HG02973 (cell line): ENCODE data around the gene DCUN1D2.
"Not testable (repeated sequence)": the region's sequence is repeated elsewhere in the genome, so short reads cannot be mapped to it uniquely, and the experiment has no call there.

Source experiments
- ATAC-seq: cut with Tn5 transposase; IDR thresholded peaks from one replicate; pipeline ENCODE4 v1.9.1; 2021; ENCODE audit warnings: moderate library complexity; ENCODE audit not compliant: unreplicated experiment

The DCUN1D2 gene

DNA sequence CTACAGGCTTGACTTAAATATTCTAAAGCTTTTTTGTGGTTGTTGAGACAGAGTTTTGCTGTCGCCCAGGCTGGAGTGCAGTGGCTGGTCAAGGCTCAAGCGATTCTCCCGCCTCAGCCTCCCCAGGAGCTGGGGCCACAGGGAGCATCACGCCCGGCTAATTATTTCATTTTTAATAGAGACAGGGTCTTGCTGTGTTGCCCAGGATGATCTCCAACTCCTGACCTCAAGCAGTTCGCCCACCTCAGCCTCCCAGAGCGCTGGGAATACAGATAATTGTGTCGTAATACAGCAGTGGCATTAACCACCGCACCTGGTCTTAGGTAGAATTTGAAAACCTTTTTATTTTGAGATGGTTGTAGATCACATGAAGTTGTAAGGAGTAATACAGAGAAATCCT lies 1.5 kb upstream of the DCUN1D2 start:
- no peak for ATAC-seq

DNA sequence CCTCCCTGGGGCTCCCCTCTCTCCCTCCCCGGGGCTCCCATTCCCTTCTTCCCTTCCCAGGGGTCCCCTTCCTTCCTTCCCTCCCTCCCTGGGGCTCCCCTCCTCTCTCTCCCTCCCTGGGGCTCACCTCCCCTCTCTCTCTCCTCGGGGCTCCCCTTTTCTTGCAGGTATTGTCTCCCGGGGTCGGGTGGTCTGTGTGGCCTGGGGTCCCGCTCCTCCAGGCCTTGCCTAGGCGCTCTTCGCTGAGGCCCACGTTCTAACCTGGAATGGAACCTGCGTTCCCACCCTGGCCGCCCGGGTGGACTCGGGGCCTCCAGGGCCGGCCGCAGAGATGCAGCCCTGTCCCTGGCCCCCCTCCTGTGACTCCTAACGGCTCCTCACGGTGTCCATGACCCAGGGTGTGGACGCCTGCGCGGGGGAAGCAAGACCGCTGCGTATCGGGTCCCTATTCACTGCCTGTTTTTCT lies 940 bp upstream of the DCUN1D2 start:
- ATAC-seq: no peak

DNA sequence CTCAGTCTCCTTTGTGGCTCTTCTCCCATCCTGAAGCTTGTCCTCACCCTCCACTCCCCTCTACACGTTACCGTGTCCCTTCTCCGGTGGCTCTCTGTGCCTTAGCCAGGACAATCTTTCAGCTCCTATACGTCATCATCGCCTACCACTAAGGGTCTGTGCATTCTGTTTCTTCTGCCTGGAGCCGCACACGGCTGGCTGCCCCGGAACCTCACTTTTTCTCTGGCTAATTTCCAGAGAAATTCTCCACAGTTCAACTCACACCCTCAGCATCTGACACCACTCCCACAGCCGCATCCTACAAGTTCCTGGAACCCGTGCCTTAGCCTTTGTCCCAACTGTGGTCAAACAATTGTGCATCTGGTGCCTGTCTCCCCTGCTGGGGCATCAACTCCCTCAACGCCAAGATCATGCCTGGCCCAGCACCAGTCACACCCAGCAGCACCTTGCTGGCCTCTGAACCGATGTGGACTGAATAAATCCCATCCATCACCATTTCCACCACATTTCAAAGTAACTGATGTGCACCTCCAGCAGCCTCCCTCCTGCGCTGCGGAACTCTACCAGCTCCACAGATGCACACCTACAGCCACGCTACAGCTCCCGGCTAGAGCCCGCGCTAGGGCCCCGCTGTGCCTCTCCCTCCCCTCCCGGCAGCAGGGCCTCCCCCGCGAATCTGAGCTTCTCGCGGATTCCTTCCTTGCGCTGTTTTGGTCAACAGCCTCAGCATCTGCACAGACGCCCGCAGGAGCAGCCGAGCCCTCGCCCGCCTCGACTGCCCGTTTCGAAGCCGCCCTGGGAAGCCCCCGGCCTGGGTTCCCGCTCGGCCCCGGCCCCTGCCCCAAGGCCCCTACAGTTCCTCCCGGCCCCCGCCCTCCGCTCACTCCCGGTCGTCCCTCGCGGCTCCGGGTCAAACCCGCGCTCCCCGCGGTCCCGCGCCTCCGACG lies 689 bp downstream of the DCUN1D2 start:
- peak; percentile 30 for ATAC-seq

DNA sequence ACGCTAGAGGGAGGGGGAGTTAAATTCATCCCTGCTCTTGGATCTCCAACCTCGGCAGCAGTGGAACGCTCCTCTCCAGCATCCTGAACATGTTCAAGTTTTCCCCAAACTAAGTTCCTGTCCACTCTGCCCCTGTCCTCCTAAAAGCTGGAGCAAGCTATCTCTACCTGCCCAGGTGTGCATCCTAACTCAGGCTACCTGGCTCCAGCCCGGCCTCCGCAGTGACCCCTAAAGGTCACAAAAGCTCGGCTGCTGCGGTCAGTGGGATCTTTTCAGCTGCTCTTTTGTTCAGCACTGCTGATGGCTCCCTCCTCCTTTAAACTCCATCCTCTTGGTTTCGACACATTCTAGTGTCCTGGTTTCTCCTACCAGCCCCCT lies 1.4 kb downstream of the DCUN1D2 start:
- no peak for ATAC-seq

DNA sequence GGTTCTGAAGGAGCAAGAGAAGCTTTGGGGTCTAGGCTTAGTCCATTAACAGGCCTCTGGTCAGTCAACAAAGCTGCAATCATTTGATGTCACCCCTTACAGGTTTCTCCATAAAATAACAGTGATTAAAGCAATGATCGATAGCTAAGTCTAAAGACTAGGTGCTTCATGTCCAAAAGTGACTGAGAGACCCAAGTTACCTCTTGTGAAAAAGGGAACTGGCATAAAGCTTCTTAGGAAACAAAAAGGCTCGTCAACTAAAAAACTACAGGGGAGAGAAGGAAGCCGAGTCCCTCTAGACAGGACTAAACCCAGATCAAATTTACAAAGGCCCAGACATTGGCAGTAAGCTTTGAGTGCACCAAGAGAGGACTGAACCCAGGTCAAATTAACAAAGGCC lies 2.2 kb downstream of the DCUN1D2 start:
- ATAC-seq: no peak

DNA sequence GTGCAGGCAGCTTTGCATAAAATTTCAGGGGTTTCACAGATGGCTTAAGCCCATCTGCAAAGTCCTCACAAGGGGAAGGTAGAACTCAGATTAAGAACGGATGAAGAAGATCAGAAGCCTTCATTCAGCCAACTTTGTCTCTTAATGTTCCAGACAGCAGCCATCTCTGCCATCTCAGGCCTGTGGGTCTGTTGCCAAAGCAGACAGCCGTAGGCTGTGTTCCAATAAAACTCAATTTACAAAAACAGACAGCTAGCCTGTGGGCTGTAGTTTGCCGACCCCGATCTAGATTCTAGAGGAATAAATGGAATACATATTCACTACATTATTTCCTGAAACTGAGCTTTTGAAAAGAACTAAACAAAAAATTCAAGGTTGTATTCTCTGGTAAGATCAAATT lies 3.8 kb downstream of the DCUN1D2 start:
- no peak for ATAC-seq

DNA sequence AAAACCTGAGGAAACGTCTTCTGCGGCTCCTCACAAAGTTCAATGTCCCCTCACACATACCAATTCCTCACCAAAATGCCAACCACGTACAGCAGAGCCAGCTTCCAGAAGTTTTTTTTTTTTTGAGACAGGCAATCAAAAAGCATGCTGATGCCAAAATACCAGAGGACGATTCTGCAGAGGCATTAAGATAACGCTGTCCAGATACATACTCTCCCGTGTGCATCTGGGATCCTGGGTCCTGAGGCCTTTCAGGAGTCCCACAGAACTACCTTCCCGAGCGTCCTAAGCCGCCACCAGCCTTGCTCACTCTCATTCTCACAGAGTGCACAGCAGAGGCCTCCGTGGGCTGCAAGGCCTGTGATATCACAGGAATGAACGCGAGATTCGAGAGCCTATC lies 5.0 kb downstream of the DCUN1D2 start:
- no peak for ATAC-seq

DNA sequence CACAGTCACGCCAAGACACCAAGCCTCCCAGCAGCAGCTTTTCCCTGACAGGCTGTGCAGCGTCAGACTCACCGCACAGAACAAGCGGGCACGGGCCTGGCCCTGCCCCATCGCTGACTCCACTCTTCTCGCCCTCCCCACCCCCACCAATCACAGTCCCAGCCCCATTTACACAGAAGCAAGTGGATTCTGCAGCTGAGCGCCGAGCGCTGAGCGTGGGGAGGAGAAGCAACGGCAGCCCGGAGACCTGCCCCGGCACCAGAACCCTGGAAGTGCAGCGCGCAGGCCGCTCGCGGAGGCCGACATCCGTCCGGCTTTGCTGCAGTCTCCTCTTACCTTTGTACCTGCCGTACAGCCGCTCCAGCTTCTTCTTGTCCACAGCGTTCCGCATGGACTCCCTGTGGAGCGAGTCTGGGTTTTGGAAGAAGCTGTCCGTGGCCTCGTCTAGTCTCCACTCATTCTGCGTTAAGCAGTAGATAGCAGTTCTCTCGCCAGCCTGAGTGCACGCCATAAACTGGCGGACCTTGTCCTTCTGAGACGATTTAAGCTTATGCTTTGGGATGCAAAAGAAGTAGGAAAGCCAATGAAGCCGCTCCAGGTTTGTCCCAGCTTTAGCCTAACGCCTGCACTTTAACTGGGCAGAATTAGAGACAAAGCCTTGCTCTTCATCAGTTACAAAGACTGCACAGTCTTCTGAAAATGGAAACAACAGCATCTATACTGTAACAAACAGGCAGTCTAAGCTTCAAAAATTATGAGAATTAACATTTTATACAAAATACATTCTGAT lies 6.8 kb downstream of the DCUN1D2 start:
- no peak for ATAC-seq

DNA sequence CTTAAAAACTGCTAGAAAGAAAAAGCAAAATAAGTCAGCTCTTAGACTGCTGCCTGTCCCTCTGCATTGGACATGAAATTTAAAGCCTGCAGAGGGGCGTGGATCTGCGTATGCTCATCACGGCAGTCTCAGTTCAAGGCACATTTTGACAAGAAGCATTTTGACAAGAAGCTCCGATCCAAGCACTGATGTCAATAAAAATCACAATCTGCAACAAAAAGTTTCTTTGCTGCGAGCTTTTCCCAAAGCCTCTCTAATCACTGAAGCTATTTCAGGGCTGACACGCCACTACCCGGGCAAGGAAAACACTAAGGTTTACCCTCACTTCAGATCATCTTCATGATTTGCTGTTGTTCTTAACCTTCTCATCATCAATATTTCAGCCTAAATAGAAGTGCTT lies 7.4 kb downstream of the DCUN1D2 start:
- ATAC-seq: no peak

DNA sequence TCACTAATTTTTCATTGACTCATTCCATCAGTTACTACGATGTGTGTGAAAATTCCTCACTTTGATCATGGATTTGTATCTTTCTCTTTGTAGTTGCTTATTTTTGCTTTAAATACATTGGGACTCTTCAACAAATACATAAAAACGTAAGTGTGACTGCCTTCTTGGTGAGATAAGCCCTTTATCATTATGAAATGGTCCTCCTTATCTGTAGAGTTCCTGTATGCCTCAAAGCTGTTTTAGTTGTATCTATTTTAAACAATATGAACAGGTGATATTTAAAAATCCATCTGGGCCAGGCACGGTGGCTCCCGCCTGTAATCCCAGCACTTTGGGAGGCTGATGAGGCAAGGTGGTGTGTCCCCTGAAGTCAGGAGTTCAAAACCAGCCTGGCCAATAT lies 11.3 kb downstream of the DCUN1D2 start:
- ATAC-seq: no peak

DNA sequence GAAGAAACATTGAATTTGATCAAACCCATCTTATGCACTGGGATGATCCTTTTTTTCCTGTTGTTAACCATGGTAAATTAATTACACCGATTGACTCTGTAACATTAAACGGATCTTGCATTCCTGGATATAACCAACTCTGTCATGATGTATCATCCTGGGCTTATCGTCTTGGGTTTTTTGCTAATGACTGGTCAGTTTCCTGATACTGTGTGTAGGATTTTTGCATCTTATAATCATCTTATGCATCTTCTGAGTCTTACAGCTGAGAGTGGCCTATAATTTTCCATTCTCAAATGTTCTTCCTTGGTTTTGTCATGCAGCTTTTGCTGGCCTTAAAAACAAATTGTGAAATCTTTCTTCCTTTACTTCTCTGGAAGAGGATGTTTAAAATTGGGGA lies 12.8 kb downstream of the DCUN1D2 start:
- ATAC-seq: no peak

DNA sequence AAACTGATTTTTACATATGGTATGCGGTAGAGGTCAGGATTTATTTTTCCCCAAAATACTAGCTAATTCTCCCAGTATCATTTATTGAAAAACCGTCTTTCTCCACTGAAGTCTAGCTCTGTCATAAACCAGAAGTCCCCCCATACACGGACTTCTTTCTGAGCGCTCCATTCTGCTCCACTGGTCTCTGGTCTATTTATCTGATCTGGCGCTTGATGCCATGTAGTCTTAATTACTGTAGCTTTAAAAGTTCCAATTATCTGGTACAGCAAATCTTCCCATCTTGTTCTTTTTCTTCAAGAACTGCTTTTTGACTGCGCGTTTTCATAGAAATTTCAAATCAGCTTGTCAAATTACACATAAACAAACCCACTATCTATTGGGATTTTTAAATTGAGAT lies 13.7 kb downstream of the DCUN1D2 start:
- no peak for ATAC-seq

DNA sequence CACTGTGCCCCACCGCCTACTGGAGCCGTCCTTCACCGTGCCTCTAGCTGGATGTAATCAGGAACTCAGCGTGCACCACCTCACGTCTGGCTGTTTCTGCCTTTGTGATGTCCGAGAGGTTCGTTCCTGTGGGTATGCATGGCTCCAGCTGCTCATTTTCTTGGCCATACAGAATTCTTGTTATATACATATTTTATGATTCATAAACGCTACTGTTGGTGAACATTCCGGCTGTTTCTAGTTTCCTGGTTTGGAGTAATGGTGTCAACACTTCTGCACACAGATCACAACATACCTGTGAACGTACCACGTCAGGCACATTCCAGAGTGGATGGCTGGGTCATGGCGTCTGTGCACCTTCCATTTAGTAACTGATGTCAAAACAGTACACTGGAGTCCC lies 14.6 kb downstream of the DCUN1D2 start:
- ATAC-seq: no peak

DNA sequence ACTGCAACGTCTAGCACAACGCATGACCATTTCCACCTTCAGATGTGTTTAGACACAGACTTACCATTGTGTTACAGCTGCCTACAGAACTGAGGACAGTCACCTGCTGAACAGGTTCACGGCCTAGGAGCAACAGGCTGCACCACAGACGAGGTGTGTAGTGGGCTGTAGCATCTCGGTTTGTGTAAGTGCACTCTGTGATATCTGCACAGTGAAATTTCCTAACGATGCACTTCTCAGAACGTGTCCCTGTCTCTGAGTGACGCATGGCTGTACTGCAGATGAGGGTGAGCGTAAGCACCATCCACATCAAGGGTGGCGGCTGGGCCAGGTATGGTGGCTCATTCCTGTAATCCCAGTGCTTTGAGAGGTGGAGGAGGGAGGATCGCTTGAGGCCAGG lies 15.2 kb downstream of the DCUN1D2 start:
- ATAC-seq: no peak

DNA sequence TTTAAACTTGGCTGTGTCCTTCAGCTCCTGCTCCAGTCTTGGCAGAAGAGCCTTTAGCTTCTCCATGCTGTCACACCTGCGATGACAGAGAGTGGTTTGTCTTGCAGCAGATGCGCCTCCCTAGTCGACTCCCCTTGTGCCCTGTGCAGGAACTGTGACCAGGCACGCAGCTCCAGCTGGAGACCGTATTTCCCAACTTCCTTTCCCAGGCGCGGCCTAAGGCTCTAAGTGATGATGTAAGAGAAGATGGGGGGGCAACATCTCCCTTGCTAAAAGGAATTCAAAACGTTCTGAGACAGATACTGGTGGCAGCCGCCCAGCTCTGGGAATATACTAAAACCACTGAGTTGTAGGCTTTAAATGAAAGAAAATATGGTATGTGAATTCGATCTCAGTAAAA lies 16.3 kb downstream of the DCUN1D2 start:
- no peak for ATAC-seq

DNA sequence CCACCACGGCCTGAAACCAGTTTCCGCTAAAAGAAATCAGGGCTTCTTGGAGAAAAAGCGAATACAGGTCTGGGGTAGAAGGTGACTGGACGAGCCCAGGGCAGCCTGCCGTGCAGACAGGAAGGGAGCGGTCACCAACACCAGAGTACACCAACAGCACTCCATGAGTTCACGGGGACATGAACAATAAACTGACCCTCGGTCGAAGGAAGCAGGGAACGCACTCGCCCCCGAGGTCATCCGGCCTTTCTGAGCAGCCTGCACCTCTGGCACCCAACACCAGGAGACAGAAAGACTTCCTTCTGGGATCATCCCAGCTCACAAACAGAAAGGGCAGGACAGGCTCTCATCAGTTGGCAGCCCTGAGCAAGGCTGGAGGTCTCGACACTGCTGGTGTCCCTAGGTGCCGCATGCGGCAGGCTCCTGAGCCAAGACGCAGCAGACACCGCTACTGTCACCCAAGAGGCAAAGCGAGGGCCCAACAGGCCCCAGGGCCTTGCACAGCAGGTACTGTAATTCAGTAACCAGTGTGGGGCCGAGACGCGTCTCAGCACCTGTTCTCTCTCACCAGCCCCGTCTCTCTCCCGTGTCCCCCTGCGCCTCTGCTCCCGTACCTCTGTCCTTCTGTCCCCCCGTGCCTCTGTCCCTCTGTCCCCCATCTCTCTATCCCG lies 18.0 kb downstream of the DCUN1D2 start:
- no peak for ATAC-seq

DNA sequence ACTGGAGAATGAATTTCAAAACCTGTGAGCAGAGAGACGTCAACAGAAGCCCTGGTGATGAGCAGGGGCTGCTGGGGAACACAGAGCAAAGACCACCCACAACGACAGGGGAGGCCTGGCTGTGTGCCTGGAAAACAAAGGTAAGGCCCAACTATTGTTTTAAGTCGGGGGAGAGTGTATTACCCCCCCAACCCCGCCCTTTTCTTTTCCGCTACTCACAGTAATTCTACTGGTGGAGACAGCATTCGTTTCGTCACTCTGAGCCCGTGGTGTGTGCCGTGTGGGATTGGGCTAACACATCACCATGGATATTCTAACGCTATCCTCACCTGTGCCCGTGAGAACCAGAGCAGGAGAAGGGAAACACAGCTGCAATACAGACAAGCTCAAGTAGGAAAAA lies 18.7 kb downstream of the DCUN1D2 start:
- ATAC-seq: no peak

DNA sequence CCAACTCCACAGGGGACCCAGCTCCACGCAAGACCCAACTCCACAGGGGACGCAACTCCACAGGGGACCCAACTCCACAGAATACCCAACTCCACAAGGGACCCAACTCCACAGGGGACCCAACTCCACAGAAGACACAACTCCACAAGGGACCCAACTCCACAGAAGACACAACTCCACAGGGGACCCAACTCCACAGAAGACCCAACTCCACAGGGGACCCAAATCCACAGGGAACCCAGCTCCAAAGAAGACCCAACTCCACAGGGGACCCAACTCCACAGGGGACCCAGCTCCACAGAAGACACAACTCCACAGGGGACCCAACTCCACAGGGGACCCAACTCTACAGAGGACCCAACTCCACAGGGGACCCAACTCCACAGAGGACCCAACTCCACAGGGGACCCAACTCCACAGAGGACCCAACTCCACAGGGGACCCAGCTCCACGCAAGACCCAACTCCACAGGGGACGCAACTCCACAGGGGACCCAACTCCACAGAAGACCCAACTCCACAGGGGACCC lies 19.8 kb downstream of the DCUN1D2 start:
- ATAC-seq: not testable (repeated sequence)

DNA sequence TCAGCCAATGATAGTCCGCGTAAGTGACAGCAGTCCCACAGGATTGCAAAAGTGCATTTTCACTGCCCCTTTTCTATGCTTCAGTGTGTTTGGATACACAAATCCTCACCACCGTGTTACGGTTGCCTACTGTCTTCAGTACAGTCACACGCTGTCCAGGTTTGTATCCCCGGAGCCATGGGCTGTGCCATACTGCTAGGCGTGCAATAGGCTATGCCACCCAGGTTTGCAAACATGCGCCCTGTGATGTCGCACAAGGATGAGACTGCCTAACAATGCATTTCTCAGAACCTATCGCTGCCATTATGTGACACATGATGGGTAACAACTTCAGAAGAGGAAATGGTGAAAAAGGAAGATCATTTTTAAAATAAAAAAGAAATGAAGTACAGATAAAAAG lies 20.4 kb downstream of the DCUN1D2 start:
- ATAC-seq: no peak

DNA sequence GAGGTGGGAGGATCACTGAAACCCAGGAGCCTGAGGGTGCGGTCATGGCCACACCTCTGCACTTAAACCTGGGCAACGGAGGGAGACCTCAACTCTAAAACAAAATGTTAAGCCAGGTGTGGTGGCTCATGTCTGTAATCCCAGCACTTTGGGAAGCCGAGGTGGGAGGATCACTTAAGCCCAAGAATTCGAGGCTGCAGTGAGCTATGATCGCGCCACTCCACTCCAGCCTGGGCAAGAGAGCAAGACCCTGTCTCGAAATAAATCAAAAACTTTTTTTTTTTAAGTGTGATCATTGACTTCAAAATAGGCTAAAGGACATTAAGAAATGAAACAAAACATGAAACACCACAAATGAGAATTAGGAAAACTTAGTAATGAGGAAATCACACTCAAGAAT lies 20.9 kb downstream of the DCUN1D2 start:
- ATAC-seq: no peak

DNA sequence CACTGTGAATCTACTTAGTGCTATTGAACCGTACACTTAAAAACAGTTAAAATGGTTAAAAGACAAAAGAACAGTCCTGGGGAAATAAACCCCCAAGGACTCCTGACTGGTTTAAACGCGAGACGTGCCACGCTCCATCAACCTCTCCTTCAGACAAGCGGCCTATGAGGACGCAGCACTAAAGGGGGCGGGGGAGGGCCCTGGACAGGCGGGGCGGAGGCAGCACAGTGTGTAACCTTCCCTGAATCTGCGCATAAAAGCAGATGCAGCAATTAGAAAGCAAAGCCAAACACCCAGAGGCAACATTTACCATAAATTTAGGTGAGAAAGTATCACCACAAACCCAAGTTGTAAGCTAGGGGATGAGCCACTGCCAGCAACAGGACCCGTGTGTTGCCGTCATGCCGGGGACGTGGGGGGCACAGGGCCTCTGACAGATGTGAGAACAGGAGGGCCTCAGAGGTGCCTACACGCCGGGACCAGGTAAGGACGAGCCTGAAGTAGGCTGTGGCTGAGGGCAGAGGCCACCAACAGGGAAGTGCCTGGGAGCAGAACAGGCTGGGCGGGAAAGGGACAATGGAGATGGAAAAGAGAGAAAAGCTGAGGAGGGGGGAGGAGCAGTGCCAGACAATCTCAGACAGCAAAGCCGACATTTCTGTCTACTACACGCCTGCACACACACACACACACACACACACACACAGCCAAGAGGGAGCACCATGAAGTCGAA lies 21.9 kb downstream of the DCUN1D2 start:
- no peak for ATAC-seq
